Measurements from ENCODE around the gene SUGP1. TPM values are rescaled to one million over a fixed set of nuclear protein-coding genes. Genes with fewer than 3 reads are reported as not detected.

SUGP1 gene
- total RNA-seq, 1 donor from 2014 or later, result 41.4 TPM

- Histone ChIP-seq H3K27me3 (ENCODE audit: low read depth) (no peaks in the 10 kb centered on the region), H3K4me1 (no peaks in the 10 kb centered on the region), H3K27ac (no peak overlapping the region), H3K36me3 (peaks cover 100% of the 10 kb centered on the region), H3K4me3 (no peak overlapping the region), H3K9me3 (no peaks in the 10 kb centered on the region)
- ATAC-seq (no peak), DNase-seq (no peak)
- TF ChIP-seq CTCF (IDR thresholded peaks at IDR 0.05), result no peak
- intact Hi-C loops (cut with DNase I), result no loop called here
These were observed 20.7 kb upstream of the SUGP1 start for GRCh38 chr19:19341026-19341425.

GRCh38 chr19:19338082-19338481 is 17.8 kb upstream of the SUGP1 start:
- DNase-seq (no peak), ATAC-seq (no peak)
- H3K9me3 ChIP-seq, result no peaks in the 10 kb centered on the region
- intact Hi-C loops (cut with DNase I), result no loop called here
- H3K4me3 ChIP-seq, result no peak overlapping the region
- peaks cover 100% of the 10 kb centered on the region for H3K36me3 ChIP-seq
- H3K4me1 ChIP-seq, result no peaks in the 10 kb centered on the region
- no peak overlapping the region for H3K27ac ChIP-seq
- no peaks in the 10 kb centered on the region for H3K27me3 ChIP-seq (ENCODE audit: low read depth)
- TF ChIP-seq CTCF (IDR thresholded peaks at IDR 0.05), result no peak

- Histone ChIP-seq H3K4me1 (no peaks in the 10 kb centered on the region), H3K9me3 (no peaks in the 10 kb centered on the region), H3K4me3 (no peak overlapping the region), H3K27me3 (ENCODE audit: low read depth) (no peaks in the 10 kb centered on the region), H3K36me3 (peaks cover 98% of the 10 kb centered on the region), H3K27ac (no peak overlapping the region)
- intact Hi-C loops (cut with DNase I), result no loop called here
- no peak for TF ChIP-seq CTCF (IDR thresholded peaks at IDR 0.05)
- ATAC-seq, result no peak
- DNase-seq, result no peak
These were observed 16.8 kb upstream of the SUGP1 start for GRCh38 chr19:19337120-19337519.

- DNase-seq (no peak), ATAC-seq (no peak)
- Histone ChIP-seq H3K27ac (no peak overlapping the region), H3K36me3 (peaks cover 98% of the 10 kb centered on the region), H3K9me3 (no peaks in the 10 kb centered on the region), H3K4me3 (no peak overlapping the region), H3K4me1 (no peaks in the 10 kb centered on the region), H3K27me3 (ENCODE audit: low read depth) (no peaks in the 10 kb centered on the region)
- no peak for TF ChIP-seq CTCF (IDR thresholded peaks at IDR 0.05)
- intact Hi-C loops (cut with DNase I), result no loop called here
These were observed 16.3 kb upstream of the SUGP1 start for GRCh38 chr19:19336597-19336996.

GRCh38 chr19:19335408-19336158 is 15.3 kb upstream of the SUGP1 start:
- no peak for DNase-seq
- Histone ChIP-seq H3K4me1 (no peaks in the 10 kb centered on the region), H3K36me3 (peaks cover 98% of the 10 kb centered on the region), H3K4me3 (no peak overlapping the region), H3K27ac (no peak overlapping the region), H3K27me3 (ENCODE audit: low read depth) (no peaks in the 10 kb centered on the region), H3K9me3 (no peaks in the 10 kb centered on the region)
- no peak for ATAC-seq
- no peak for TF ChIP-seq CTCF (IDR thresholded peaks at IDR 0.05)
- intact Hi-C loops (cut with DNase I), result no loop called here
